Liver (tissue), 9 donors: ENCODE results near the gene CCDC12. TPM values are rescaled to one million over a fixed set of nuclear protein-coding genes. Genes with fewer than 3 reads are reported as not detected.

Experiments used
- DNase-seq: peaks from one replicate; pipeline ENCODE4 v3.0.0-alpha.2; 2017; ENCODE audit warnings: low spot score
- H3K27ac ChIP-seq, 2 donors: one replicate each; pipeline ENCODE4 v1.7.0; 2013; ENCODE audit warnings: inconsistent platforms in 2 of 2, low read length in 2 of 2, control low read depth in 1 of 2, low read depth in 1 of 2, mild to moderate bottlenecking in 1 of 2
- H3K27me3 ChIP-seq, 4 donors: one replicate each; pipeline versions ENCODE4 v1.6.1 to v1.7.0; 2013; ENCODE audit warnings: low read length in 3 of 4, inconsistent platforms in 1 of 4, mild to moderate bottlenecking in 1 of 4, moderate library complexity in 1 of 4; ENCODE audit not compliant: control insufficient read depth in 4 of 4, insufficient read depth in 4 of 4
- H3K36me3 ChIP-seq, 4 donors: one replicate each; pipeline versions ENCODE4 v1.6.1 to v1.7.0; 2013; ENCODE audit warnings: low read length in 3 of 4, mild to moderate bottlenecking in 3 of 4, low read depth in 1 of 4, moderate library complexity in 1 of 4; ENCODE audit not compliant: control insufficient read depth in 4 of 4, insufficient read depth in 3 of 4
- H3K4me1 ChIP-seq, 4 donors: one replicate each; pipeline versions ENCODE4 v1.6.1 to v1.7.0; 2013; ENCODE audit warnings: low read length in 3 of 4, mild to moderate bottlenecking in 3 of 4, moderate library complexity in 1 of 4; ENCODE audit not compliant: control insufficient read depth in 4 of 4, insufficient read depth in 4 of 4
- H3K4me3 ChIP-seq, 3 donors: one replicate each; pipeline versions ENCODE4 v1.6.1 to v1.7.0; 2013; ENCODE audit warnings: low read length in 3 of 3, control low read depth in 1 of 3, low read depth in 1 of 3, mild to moderate bottlenecking in 1 of 3
- H3K9ac ChIP-seq, 2 donors: one replicate each; pipeline ENCODE4 v1.7.0; 2013; ENCODE audit warnings: low read length in 2 of 2, mild to moderate bottlenecking in 2 of 2, moderate library complexity in 2 of 2, control low read depth in 1 of 2, low read depth in 1 of 2
- H3K9me3 ChIP-seq, 4 donors: one replicate each; pipeline versions ENCODE4 v1.6.1 to v1.7.0; 2013; ENCODE audit warnings: low read length in 3 of 4; ENCODE audit not compliant: control insufficient read depth in 4 of 4
- CTCF ChIP-seq: fragments of 150-350 bp; IDR thresholded peaks from 2 replicates; pipeline ENCODE4 v1.5.1; 2017; ENCODE audit warnings: improper control_type of control experiment, low read depth, low read length; ENCODE audit not compliant: missing input control
- EGR1 ChIP-seq, 2 donors: IDR thresholded peaks; 2 replicates each; pipeline ENCODE4 v1.6.1; 2016 to 2018; ENCODE audit warnings: antibody characterized with exemption in 2 of 2, low read depth in 2 of 2
- FOXA1 ChIP-seq: IDR thresholded peaks from 2 replicates; pipeline ENCODE4 v1.6.1; 2016; ENCODE audit warnings: antibody characterized with exemption
- FOXA2 ChIP-seq: IDR thresholded peaks from 2 replicates; pipeline ENCODE4 v1.6.1; 2016; ENCODE audit warnings: antibody characterized with exemption
- GABPA ChIP-seq, 2 donors: IDR thresholded peaks in 1 of 2; conservative IDR thresholded peaks in 1 of 2; 2 replicates each; pipeline ENCODE4 v1.6.1; 2016; ENCODE audit warnings: antibody characterized with exemption in 2 of 2, mild to moderate bottlenecking in 1 of 2, moderate library complexity in 1 of 2
- HNF4A ChIP-seq, 2 donors: conservative IDR thresholded peaks; 2 replicates each; pipeline ENCODE4 v1.6.1; 2016; ENCODE audit warnings: antibody characterized with exemption in 2 of 2, mild to moderate bottlenecking in 2 of 2
- HNF4G ChIP-seq: IDR thresholded peaks from 2 replicates; pipeline ENCODE4 v1.6.1; 2016; ENCODE audit warnings: antibody characterized with exemption
- JUND ChIP-seq, 2 donors: IDR thresholded peaks; 2 replicates each; pipeline ENCODE4 v1.6.1; 2016; ENCODE audit warnings: antibody characterized with exemption in 2 of 2
- NR2F2 ChIP-seq: IDR thresholded peaks from 2 replicates; pipeline ENCODE4 v1.6.1; 2016; ENCODE audit warnings: antibody characterized with exemption
- RAD21 ChIP-seq, 2 donors: IDR thresholded peaks; 2 replicates each; pipeline ENCODE4 v1.6.1; 2016; ENCODE audit warnings: antibody characterized with exemption in 2 of 2, mild to moderate bottlenecking in 2 of 2
- REST ChIP-seq: IDR thresholded peaks from 2 replicates; pipeline ENCODE4 v1.6.1; 2016; ENCODE audit warnings: antibody characterized with exemption, mild to moderate bottlenecking
- RXRA ChIP-seq, 2 donors: IDR thresholded peaks; 2 replicates each; pipeline ENCODE4 v1.6.1; 2017 to 2018; ENCODE audit warnings: antibody characterized with exemption in 2 of 2, mild to moderate bottlenecking in 1 of 2
- SP1 ChIP-seq: IDR thresholded peaks from 2 replicates; pipeline ENCODE4 v1.6.1; 2018; ENCODE audit warnings: antibody characterized with exemption, mild to moderate bottlenecking
- TAF1 ChIP-seq: conservative IDR thresholded peaks from 2 replicates; pipeline ENCODE4 v1.6.1; 2016; ENCODE audit warnings: antibody characterized with exemption, mild to moderate bottlenecking
- YY1 ChIP-seq: IDR thresholded peaks from 2 replicates; pipeline ENCODE4 v1.6.1; 2016; ENCODE audit warnings: antibody characterized with exemption, mild to moderate bottlenecking
- ZBTB33 ChIP-seq: IDR thresholded peaks from 2 replicates; pipeline ENCODE4 v1.6.1; 2016; ENCODE audit warnings: antibody characterized with exemption
- WGBS: extraction: QIAGEN DNeasy Blood & Tissue Kit; methylation state at CpG from one replicate; pipeline ENCODE4 v1.1.7; 2013; 5-methylcytosine and 5-hydroxymethylcytosine counted together
- polyA plus RNA-seq, 2 donors: library from polyadenylated mRNA; stranded (reverse) in 1 of 2; unstranded in 1 of 2; fragments of 200-250 nt in 1 of 2; fragments of >200 nt in 1 of 2; fragmentation: Nextera tagmentation in 1 of 2; extraction: Ambion mirVana in 1 of 2; gene quantifications; one replicate each; pipeline versions ENCODE4 v1.2.1 to v1.2.3, GENCODE V29; 2013 to 2015
- total RNA-seq, 2 donors: library from RNA; depleted of rRNA; stranded (reverse); fragments of >200 nt; gene quantifications; one replicate each; pipeline ENCODE4 v1.2.3, GENCODE V29; 2014
- TF ChIP-seq, protein P1 (sequence below): IDR thresholded peaks from 2 replicates; pipeline ENCODE4 v1.6.1; 2016; ENCODE audit warnings: antibody characterized with exemption
- TF ChIP-seq, protein P2 (sequence below): IDR thresholded peaks from 2 replicates; pipeline ENCODE4 v1.6.1; 2016; ENCODE audit warnings: antibody characterized with exemption
- donor health status: healthy.
- donor health status: healthy.
- donor health status: healthy.
- donor health status: healthy.
- donor health status: healthy.

The CCDC12 gene
- total and polyA plus RNA-seq, 4 donors: 8.5 to 35.1 (median 26.6) TPM

DNA sequence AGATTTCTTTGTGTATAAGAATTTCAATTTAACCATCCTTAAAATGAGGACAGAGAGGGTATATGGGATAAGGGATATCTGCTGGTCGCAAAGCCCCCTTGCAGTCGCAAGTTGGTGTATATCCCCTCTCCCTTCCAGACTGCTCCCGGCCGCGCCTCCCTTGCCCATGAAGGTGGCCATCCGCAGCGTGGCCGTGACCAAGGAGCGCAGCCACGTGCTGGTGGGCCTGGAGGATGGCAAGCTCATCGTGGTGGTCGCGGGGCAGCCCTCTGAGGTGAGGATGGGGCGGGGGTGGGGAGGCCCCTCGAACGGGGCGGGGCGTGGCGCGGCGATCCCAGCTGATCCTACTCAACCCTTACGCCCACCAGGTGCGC is 32.3 kb upstream of the CCDC12 start:
- peaks cover 0 to 10% (median 3%) of the 10 kb centered on the region in 4 donors for H3K4me1 ChIP-seq
- DNase-seq: no peak
- H3K4me3 ChIP-seq: peak overlapping the region in 2 of 3 donors; percentile 52 to 71
- H3K27me3 ChIP-seq: no peaks in the 10 kb centered on the region
- H3K9me3 ChIP-seq: no peaks in the 10 kb centered on the region
- no peak overlapping the region for H3K9ac ChIP-seq
- H3K36me3 ChIP-seq: peaks cover 0 to 22% (median 1%) of the 10 kb centered on the region in 4 donors
- H3K27ac ChIP-seq: no peak overlapping the region
- TF ChIP-seq, protein P1, sequence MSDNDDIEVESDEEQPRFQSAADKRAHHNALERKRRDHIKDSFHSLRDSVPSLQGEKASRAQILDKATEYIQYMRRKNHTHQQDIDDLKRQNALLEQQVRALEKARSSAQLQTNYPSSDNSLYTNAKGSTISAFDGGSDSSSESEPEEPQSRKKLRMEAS: no peak
- TF ChIP-seq RXRA (IDR thresholded peaks at IDR 0.05): no peak
- no peak for TF ChIP-seq FOXA2
- TF ChIP-seq NR2F2: no peak
- no peak for TF ChIP-seq HNF4G
- TF ChIP-seq YY1: no peak
- 35% methylated on average over 23 of the region's 23 CpGs for whole genome bisulfite sequencing

GRCh38 chr3:47008234-47008796 is 31.8 kb upstream of the CCDC12 start:
- Histone ChIP-seq H3K9ac (no peak overlapping the region), H3K4me3 (no peak overlapping the region), H3K4me1 (peaks cover 0 to 10% (median 3%) of the 10 kb centered on the region in 4 donors), H3K36me3 (peaks cover 0 to 23% (median 1%) of the 10 kb centered on the region in 4 donors), H3K27me3 (no peaks in the 10 kb centered on the region), H3K27ac (no peak overlapping the region), H3K9me3 (no peaks in the 10 kb centered on the region)
- TF ChIP-seq RAD21 (IDR thresholded peaks at IDR 0.05) (no peak), FOXA2 (no peak), FOXA1 (no peak), JUND (IDR thresholded peaks at IDR 0.05) (no peak), EGR1 (IDR thresholded peaks at IDR 0.05; ENCODE audit: low read depth in 2 of 2) (no peak), YY1 (no peak), GABPA (IDR thresholded peaks at IDR 0.05 in 1 of 2, conservative IDR thresholded peaks at IDR 0.05 in 1 of 2) (no peak), HNF4G (no peak), ZBTB33 (no peak), SP1 (no peak), REST (no peak), TAF1 (no peak), RXRA (IDR thresholded peaks at IDR 0.05) (no peak), NR2F2 (no peak), HNF4A (conservative IDR thresholded peaks at IDR 0.05) (no peak), CTCF (no peak)
- TF ChIP-seq, protein P2, sequence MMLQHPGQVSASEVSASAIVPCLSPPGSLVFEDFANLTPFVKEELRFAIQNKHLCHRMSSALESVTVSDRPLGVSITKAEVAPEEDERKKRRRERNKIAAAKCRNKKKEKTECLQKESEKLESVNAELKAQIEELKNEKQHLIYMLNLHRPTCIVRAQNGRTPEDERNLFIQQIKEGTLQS: no peak
- TF ChIP-seq, protein P1: no peak
- WGBS: 97% methylated on average over 13 of the region's 13 CpGs
- DNase-seq: no peak
